HL-60 (cell line): ENCODE results near the gene TNFRSF21.

Experiments
- POLR2AphosphoS5 ChIP-seq: IDR thresholded peaks from 2 replicates; pipeline ENCODE4 v1.6.1; 2012; ENCODE audit warnings: low read depth
- TF ChIP-seq, protein P1 (sequence below): IDR thresholded peaks from one replicate; pipeline ENCODE4 v1.5.1; 2011; ENCODE audit warnings: low read length, control low read depth, inconsistent platforms; ENCODE audit not compliant: insufficient read depth

DNA sequence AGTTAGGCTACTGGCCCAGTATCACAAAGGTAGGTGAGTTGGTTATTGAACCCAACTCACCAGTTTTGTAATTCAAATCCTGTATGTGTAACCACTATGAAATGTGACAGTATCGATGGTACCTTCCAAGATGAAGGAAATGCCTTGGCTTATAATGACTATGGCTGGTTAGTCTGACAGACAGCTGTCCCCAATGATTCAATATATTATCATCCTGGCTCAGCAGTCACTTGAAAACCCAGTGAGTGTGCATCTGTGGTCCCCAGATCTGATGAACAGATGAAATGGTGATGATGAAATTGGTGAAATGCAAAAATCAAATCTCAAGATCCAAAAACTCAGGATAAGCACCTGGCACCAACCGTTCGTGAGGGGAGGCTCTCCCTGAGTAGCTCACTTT is 54.8 kb downstream of the TNFRSF21 start:
- TF ChIP-seq, protein P1, sequence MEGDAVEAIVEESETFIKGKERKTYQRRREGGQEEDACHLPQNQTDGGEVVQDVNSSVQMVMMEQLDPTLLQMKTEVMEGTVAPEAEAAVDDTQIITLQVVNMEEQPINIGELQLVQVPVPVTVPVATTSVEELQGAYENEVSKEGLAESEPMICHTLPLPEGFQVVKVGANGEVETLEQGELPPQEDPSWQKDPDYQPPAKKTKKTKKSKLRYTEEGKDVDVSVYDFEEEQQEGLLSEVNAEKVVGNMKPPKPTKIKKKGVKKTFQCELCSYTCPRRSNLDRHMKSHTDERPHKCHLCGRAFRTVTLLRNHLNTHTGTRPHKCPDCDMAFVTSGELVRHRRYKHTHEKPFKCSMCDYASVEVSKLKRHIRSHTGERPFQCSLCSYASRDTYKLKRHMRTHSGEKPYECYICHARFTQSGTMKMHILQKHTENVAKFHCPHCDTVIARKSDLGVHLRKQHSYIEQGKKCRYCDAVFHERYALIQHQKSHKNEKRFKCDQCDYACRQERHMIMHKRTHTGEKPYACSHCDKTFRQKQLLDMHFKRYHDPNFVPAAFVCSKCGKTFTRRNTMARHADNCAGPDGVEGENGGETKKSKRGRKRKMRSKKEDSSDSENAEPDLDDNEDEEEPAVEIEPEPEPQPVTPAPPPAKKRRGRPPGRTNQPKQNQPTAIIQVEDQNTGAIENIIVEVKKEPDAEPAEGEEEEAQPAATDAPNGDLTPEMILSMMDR: no peak
- TF ChIP-seq POLR2AphosphoS5: no peak
